OCI-LY1 (cell line): Measurements from ENCODE around the gene TARS3.

Experiments
- EZH2 ChIP-seq: fragments of 200-600 bp; sonication (generic), shearing (Covaris generic); IDR thresholded peaks from 2 replicates; pipeline ENCODE4 v1.8.0; 2017; ENCODE audit warnings: borderline replicate concordance, mixed run types, mild to moderate bottlenecking, antibody characterized with exemption, low read length, moderate library complexity, mixed read lengths
- TF ChIP-seq, protein P1 (sequence below): fragments of 200-600 bp; sonication (generic), shearing (Covaris generic); IDR thresholded peaks from 2 replicates; pipeline ENCODE4 v1.5.1; 2017; ENCODE audit warnings: mild to moderate bottlenecking, antibody characterized with exemption, low read length, moderate library complexity, mixed read lengths

DNA sequence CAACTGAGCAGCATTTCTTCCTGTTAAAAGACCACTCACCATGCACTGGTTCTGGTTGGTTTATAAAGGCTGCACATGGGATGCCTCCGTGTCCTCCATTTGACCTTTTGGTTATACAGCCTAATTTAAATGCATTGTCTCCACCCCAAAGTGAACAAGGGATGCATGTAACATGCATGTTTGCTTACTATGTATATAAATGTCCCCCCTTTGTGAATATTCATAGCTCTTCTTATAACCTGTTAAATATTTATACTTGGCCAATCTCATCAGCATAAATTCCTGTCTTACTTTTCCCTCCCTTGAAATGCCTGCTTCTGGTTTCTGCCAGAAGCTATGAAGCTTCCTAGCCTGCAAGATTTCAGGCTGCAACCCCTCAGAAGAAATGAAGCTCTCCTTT, 27.4 kb downstream of the TARS3 start:
- TF ChIP-seq, protein P1, sequence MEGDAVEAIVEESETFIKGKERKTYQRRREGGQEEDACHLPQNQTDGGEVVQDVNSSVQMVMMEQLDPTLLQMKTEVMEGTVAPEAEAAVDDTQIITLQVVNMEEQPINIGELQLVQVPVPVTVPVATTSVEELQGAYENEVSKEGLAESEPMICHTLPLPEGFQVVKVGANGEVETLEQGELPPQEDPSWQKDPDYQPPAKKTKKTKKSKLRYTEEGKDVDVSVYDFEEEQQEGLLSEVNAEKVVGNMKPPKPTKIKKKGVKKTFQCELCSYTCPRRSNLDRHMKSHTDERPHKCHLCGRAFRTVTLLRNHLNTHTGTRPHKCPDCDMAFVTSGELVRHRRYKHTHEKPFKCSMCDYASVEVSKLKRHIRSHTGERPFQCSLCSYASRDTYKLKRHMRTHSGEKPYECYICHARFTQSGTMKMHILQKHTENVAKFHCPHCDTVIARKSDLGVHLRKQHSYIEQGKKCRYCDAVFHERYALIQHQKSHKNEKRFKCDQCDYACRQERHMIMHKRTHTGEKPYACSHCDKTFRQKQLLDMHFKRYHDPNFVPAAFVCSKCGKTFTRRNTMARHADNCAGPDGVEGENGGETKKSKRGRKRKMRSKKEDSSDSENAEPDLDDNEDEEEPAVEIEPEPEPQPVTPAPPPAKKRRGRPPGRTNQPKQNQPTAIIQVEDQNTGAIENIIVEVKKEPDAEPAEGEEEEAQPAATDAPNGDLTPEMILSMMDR = no peak
- TF ChIP-seq EZH2 = no peak
